IMR-90 (cell line): ENCODE results near the gene SLIT1. TPM values are rescaled to one million over a fixed set of nuclear protein-coding genes. Genes with fewer than 3 reads are reported as not detected.

Experiments
- ATAC-seq: fragments of 200-7000 bp; cut with Tn5 transposase; 2 replicates; pipeline ENCODE4 v1.9.1; 2020; ENCODE audit warnings: low read depth, mild to moderate bottlenecking, moderate library complexity
- BruUV-seq: library from RNA; stranded (reverse); fragments of 400-500 nt; replicated peaks from 2 replicates; lab custom pipeline; 2021; lab: Mats Ljungman, UMichigan
- CTCF ChIA-PET: fragments of 300-600 bp; formaldehyde crosslinking; extraction: SDS; loops from one replicate; lab custom pipeline; 2021; ENCODE audit warnings: antibody characterized with exemption; lab: Yijun Ruan, JAX
- POLR2A ChIA-PET: fragments of 300-600 bp; sonication (Branson Sonifier 250); formaldehyde crosslinking; loops from one replicate; lab custom pipeline; 2022; ENCODE audit warnings: antibody characterized with exemption; ENCODE audit not compliant: unreplicated experiment; lab: Charles Lee
- DNase-seq: peaks from one replicate; pipeline ENCODE4 v3.0.0; 2013
- H2AFZ ChIP-seq: replicated peaks from 2 replicates; pipeline ENCODE3; 2013; ENCODE audit warnings: low read length, mild to moderate bottlenecking; ENCODE audit not compliant: poor library complexity
- H2AK5ac ChIP-seq: 2 replicates; pipeline ENCODE4 v1.6.1; 2013; ENCODE audit warnings: low read depth, low read length, inconsistent platforms
- H2AK9ac ChIP-seq: replicated peaks from 2 replicates; pipeline ENCODE3; 2013; ENCODE audit warnings: mild to moderate bottlenecking, low read depth, low read length, moderate library complexity; ENCODE audit not compliant: poor library complexity
- H2BK120ac ChIP-seq: 2 replicates; pipeline ENCODE4 v1.6.1; 2013; ENCODE audit warnings: low read depth, low read length, inconsistent platforms
- H2BK15ac ChIP-seq: 3 replicates; pipeline ENCODE4 v1.6.1; 2013; ENCODE audit warnings: low read depth, low read length, inconsistent platforms
- H2BK20ac ChIP-seq: 2 replicates; pipeline ENCODE4 v1.6.1; 2013; ENCODE audit warnings: low read depth, mild to moderate bottlenecking, inconsistent platforms, low read length, moderate library complexity
- H2BK5ac ChIP-seq: 2 replicates; pipeline ENCODE4 v1.6.1; 2013; ENCODE audit warnings: mild to moderate bottlenecking, low read depth, low read length, inconsistent platforms; ENCODE audit not compliant: poor library complexity, severe bottlenecking
- H3K14ac ChIP-seq: replicated peaks from 2 replicates; pipeline ENCODE4 v1.6.1; 2013; ENCODE audit warnings: low read depth, low read length, inconsistent platforms
- H3K18ac ChIP-seq: 2 replicates; pipeline ENCODE4 v1.6.1; 2013; ENCODE audit warnings: low read depth, low read length, control low read depth
- H3K23ac ChIP-seq: 2 replicates; pipeline ENCODE4 v1.6.1; 2013; ENCODE audit warnings: low read depth, low read length, inconsistent platforms
- H3K27ac ChIP-seq: 2 replicates; pipeline ENCODE4 v1.5.1; 2013; ENCODE audit warnings: mild to moderate bottlenecking, control low read depth, low read length; ENCODE audit not compliant: insufficient read depth
- H3K27me3 ChIP-seq: 2 replicates; pipeline ENCODE4 v1.6.1; 2013; ENCODE audit warnings: low read length; ENCODE audit not compliant: control insufficient read depth, insufficient read depth
- H3K36me3 ChIP-seq: 2 replicates; pipeline ENCODE4 v1.6.1; 2013; ENCODE audit warnings: low read length, mixed read lengths; ENCODE audit not compliant: control insufficient read depth, insufficient read depth
- H3K4ac ChIP-seq: 2 replicates; pipeline ENCODE4 v1.6.1; 2013; ENCODE audit warnings: low read depth, low read length, inconsistent platforms
- H3K4me1 ChIP-seq: 2 replicates; pipeline ENCODE4 v1.6.1; 2013; ENCODE audit warnings: low read length, mixed read lengths; ENCODE audit not compliant: control insufficient read depth, insufficient read depth
- H3K4me2 ChIP-seq: 2 replicates; pipeline ENCODE4 v1.6.1; 2013; ENCODE audit warnings: low read depth, mild to moderate bottlenecking, control low read depth, low read length, moderate library complexity
- H3K4me3 ChIP-seq: 2 replicates; pipeline ENCODE4 v1.5.1; 2013; ENCODE audit warnings: low read depth, mild to moderate bottlenecking, control low read depth, low read length, moderate library complexity; ENCODE audit not compliant: insufficient read depth
- H3K56ac ChIP-seq: 2 replicates; pipeline ENCODE4 v1.6.1; 2013; ENCODE audit warnings: low read length, inconsistent platforms; ENCODE audit not compliant: insufficient read depth; ENCODE audit errors: extremely low read depth
- H3K79me1 ChIP-seq, 2 experiments: 2 replicates each; pipeline ENCODE4 v1.6.1; 2013; ENCODE audit warnings: low read length in 2 of 2, inconsistent platforms in 1 of 2, low read depth in 1 of 2
- H3K9ac ChIP-seq: 2 replicates; pipeline ENCODE4 v1.6.1; 2013; ENCODE audit warnings: low read depth, low read length, control low read depth
- H3K9me1 ChIP-seq: 2 replicates; pipeline ENCODE4 v1.6.1; 2013; ENCODE audit warnings: low read length, inconsistent platforms; ENCODE audit not compliant: insufficient read depth
- H3K9me3 ChIP-seq: 2 replicates; pipeline ENCODE4 v1.6.1; 2013; ENCODE audit warnings: low read length; ENCODE audit not compliant: control insufficient read depth, insufficient read depth
- H4K20me1 ChIP-seq: 2 replicates; pipeline ENCODE4 v1.6.1; 2013; ENCODE audit warnings: low read length, inconsistent platforms; ENCODE audit not compliant: insufficient read depth
- H4K5ac ChIP-seq: 2 replicates; pipeline ENCODE4 v1.6.1; 2013; ENCODE audit warnings: mild to moderate bottlenecking, low read depth, low read length, control low read depth
- H4K8ac ChIP-seq, 2 experiments: 2 replicates each; pipeline ENCODE4 v1.6.1; 2013; ENCODE audit warnings: low read depth in 2 of 2, low read length in 2 of 2, control low read depth in 1 of 2, inconsistent platforms in 1 of 2
- H4K91ac ChIP-seq: 2 replicates; pipeline ENCODE4 v1.6.1; 2013; ENCODE audit warnings: low read depth, low read length, inconsistent platforms; ENCODE audit not compliant: insufficient read depth
- BHLHE40 ChIP-seq: fragments of 150-350 bp; IDR thresholded peaks from 2 replicates; pipeline ENCODE4 v1.6.1; 2016; ENCODE audit warnings: mild to moderate bottlenecking, low read depth, low read length
- CHD1 ChIP-seq: IDR thresholded peaks from 2 replicates; pipeline ENCODE4 v1.6.1; 2012; ENCODE audit warnings: low read depth, low read length, improper control_type of control experiment
- FOS ChIP-seq: fragments of 150-350 bp; IDR thresholded peaks from 2 replicates; pipeline ENCODE4 v1.6.1; 2016; ENCODE audit warnings: low read depth, low read length
- MAFK ChIP-seq: IDR thresholded peaks from 2 replicates; pipeline ENCODE4 v1.6.1; 2012; ENCODE audit warnings: low read depth, low read length, improper control_type of control experiment
- POLR2A ChIP-seq: IDR thresholded peaks from 2 replicates; pipeline ENCODE4 v1.6.1; 2012; ENCODE audit warnings: mild to moderate bottlenecking, low read depth, low read length
- RAD21 ChIP-seq: IDR thresholded peaks from 2 replicates; pipeline ENCODE4 v1.6.1; 2012; ENCODE audit warnings: low read length, improper control_type of control experiment
- RCOR1 ChIP-seq: IDR thresholded peaks from 2 replicates; pipeline ENCODE4 v1.6.1; 2012; ENCODE audit warnings: mild to moderate bottlenecking, low read length, improper control_type of control experiment; ENCODE audit not compliant: insufficient replicate concordance
- SMC3 ChIP-seq: fragments of 150-350 bp; IDR thresholded peaks from 2 replicates; pipeline ENCODE4 v1.6.1; 2016; ENCODE audit warnings: low read depth, mild to moderate bottlenecking, antibody characterized with exemption, low read length, moderate library complexity
- WGBS, 2 experiments: methylation state at CpG; one replicate each; pipeline versions ENCODE4 v1.1.5 to v1.1.7; 2013; ENCODE audit warnings: missing lambda C conversion rate in 2 of 2; ENCODE audit not compliant: insufficient read length in 1 of 2; ENCODE audit errors: extremely low coverage in 2 of 2; 5-methylcytosine and 5-hydroxymethylcytosine counted together
- dilution Hi-C: fragments of 300-500 bp; cut with HindIII; formaldehyde crosslinking; loops from one replicate; pipeline ENCODE4 v1.14.3; 2018; ENCODE audit warnings: low sequenced_read_pairs; ENCODE audit not compliant: unreplicated experiment
- in situ Hi-C: fragments of 300-500 bp; cut with MboI; formaldehyde crosslinking; loops from 3 replicates; pipeline ENCODE4 v1.14.3; 2019; ENCODE audit warnings: low sequenced_read_pairs, inconsistent platforms, mixed read lengths
- intact Hi-C: fragments of 100-400 bp; cut with micrococcal nuclease; formaldehyde crosslinking; loops from 2 replicates; pipeline ENCODE4 v1.10.0; 2022
- polyA plus RNA-seq, 3 experiments: library from polyadenylated mRNA; depleted of rRNA; stranded (reverse); fragments of >200 nt; gene quantifications; 2 replicates each; pipeline ENCODE4 v1.2.3, GENCODE V29; 2012; ENCODE audit warnings: low replicate concordance in 1 of 3
- total RNA-seq: library from RNA; depleted of rRNA; stranded (reverse); fragments of >200 nt; gene quantifications from 2 replicates; pipeline ENCODE4 v1.2.3, GENCODE V29; 2012
- TF ChIP-seq, protein P1 (sequence below): fragments of 150-350 bp; IDR thresholded peaks from 2 replicates; pipeline ENCODE4 v1.6.1; 2017; ENCODE audit warnings: mild to moderate bottlenecking, antibody characterized with exemption, low read length, low read depth
- TF ChIP-seq, protein P2 (sequence below): fragments of 150-350 bp; IDR thresholded peaks from 2 replicates; pipeline ENCODE4 v1.6.1; 2016; ENCODE audit warnings: low read depth, mild to moderate bottlenecking, low read length, moderate library complexity, borderline replicate concordance

The SLIT1 gene
- total and polyA plus RNA-seq, 2 of the 4 experiments (the other 2 are of a cell fraction): under 0.01 TPM

DNA sequence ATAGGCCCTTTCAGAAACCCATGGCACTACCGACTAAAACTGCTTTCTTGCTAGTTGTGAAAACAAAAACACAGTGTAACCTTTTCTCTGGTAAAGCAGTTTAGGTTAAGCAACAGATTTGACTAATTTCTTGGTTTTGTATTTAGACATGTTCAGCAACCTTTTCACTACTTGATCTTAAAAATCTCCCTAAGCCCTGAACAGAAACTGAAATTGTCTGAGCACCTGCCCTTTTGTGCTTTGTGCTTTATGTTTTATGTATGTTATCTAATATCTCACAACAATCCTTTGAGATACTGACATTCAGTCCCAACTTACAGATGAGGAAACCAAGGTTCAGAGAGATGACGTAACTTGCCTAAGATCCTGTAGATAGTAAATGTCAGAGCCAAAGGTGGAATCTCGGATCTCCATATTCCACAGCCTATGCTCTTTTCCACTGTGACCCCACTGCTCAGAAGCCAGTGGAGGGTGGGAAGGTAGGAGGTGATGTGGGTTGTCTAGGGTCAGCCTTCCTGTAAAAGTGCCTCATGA is 207.1 kb downstream of the SLIT1 start:
- Histone ChIP-seq H3K56ac (no peak overlapping the region), H2AK9ac (no peak overlapping the region), H3K27ac (no peak overlapping the region), H3K36me3 (peaks cover 12% of the 10 kb centered on the region), H3K14ac (no peak overlapping the region), H3K9me1 (no peaks in the 10 kb centered on the region), H4K8ac (no peak overlapping the region), H3K4me2 (no peak overlapping the region), H3K23ac (no peak overlapping the region), H4K91ac (no peak overlapping the region), H2AK5ac (no peak overlapping the region), H4K5ac (no peak overlapping the region), H2BK15ac (no peak overlapping the region), H2AFZ (no peak overlapping the region), H3K4me1 (no peaks in the 10 kb centered on the region), H2BK20ac (no peak overlapping the region), H2BK5ac (no peak overlapping the region), H2BK120ac (no peak overlapping the region), H4K20me1 (no peaks in the 10 kb centered on the region), H3K9me3 (no peaks in the 10 kb centered on the region), H3K27me3 (no peaks in the 10 kb centered on the region), H3K79me1 (no peaks in the 10 kb centered on the region), H3K4ac (no peak overlapping the region), H3K9ac (no peak overlapping the region), H3K4me3 (no peak overlapping the region), H3K18ac (no peak overlapping the region)
- DNase-seq (no peak), ATAC-seq (no peak)
- TF ChIP-seq MAFK: no peak
- TF ChIP-seq RAD21: no peak
- no peak for TF ChIP-seq CHD1
- TF ChIP-seq BHLHE40: no peak
- TF ChIP-seq, protein P1, sequence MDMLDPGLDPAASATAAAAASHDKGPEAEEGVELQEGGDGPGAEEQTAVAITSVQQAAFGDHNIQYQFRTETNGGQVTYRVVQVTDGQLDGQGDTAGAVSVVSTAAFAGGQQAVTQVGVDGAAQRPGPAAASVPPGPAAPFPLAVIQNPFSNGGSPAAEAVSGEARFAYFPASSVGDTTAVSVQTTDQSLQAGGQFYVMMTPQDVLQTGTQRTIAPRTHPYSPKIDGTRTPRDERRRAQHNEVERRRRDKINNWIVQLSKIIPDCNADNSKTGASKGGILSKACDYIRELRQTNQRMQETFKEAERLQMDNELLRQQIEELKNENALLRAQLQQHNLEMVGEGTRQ: no peak
- TF ChIP-seq, protein P2, sequence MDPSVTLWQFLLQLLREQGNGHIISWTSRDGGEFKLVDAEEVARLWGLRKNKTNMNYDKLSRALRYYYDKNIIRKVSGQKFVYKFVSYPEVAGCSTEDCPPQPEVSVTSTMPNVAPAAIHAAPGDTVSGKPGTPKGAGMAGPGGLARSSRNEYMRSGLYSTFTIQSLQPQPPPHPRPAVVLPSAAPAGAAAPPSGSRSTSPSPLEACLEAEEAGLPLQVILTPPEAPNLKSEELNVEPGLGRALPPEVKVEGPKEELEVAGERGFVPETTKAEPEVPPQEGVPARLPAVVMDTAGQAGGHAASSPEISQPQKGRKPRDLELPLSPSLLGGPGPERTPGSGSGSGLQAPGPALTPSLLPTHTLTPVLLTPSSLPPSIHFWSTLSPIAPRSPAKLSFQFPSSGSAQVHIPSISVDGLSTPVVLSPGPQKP: no peak
- no peak for TF ChIP-seq FOS
- TF ChIP-seq SMC3: no peak
- TF ChIP-seq RCOR1: no peak
- TF ChIP-seq POLR2A: no peak
- ChIA-PET CTCF (no interaction called here), POLR2A (no interaction called here)
- dilution Hi-C loops: no loop called here
- in situ Hi-C loops: no loop called here
- intact Hi-C loops: no loop called here
- BruUV-seq: no TSS peak
- no CpG with 5 or more reads among the region's 3 CpGs for WGBS, 2 experiments
